ENCODE measurements around the gene ZNF764. TPM values are rescaled to one million over a fixed set of nuclear protein-coding genes. Genes with fewer than 3 reads are reported as not detected.

The ZNF764 gene
- total RNA-seq, 1 experiment from 2014 or later, result 16.5 TPM

DNA sequence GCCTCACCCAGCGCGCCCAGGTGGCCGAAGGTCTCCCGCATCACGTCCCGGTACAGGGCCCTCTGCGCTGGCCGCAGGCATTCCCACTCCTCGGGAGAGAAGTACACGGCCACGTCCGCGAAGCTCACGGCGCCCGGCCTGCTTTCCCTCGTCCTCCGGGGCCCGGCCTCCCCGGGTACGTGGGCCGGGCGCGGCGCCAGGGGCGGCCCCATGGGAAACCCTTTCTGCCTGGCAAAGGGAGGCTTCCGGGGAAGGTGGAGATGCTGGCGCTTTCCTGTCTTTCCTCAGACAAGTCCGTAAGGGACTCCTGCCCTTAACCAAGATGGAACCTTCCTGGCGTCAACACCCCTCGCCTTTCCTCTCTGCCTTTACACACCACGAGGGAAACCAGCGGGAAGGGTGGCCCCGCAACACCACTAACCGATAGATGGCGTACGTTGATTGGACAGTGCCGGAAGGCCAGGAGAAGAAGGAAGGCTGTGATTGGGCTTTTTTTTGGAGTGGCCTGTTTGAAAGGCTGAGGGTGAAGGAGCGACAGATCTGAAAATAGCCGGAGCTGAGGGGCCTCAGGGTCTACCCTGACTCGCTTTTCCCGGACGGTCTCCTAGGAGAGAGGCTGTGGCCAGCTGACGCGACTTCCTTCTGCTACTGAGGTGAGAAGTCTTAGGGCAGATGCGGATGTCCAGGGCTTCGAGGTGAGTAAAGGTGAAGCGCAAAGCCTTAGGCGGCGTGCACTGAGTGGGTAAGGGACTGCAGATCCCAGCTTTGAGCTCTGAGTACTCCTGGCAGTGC is 27.4 kb upstream of the ZNF764 start, which contains the start of gene ZNF785:
TSS of gene ZNF785 (minus strand) at position 298 of the 792 bp plus-strand sequence. CDS start at position 212, 86 bp downstream.
- H3K36me3 Mint-ChIP-seq (ENCODE audit: insufficient read depth, unreplicated experiment), result peaks cover 68% of the 10 kb centered on the region

GRCh38 chr16:30585022-30585399 is 26.8 kb upstream of the ZNF764 start:
- DNase-seq, result no peak
- no peaks in the 10 kb centered on the region for H3K27me3 Mint-ChIP-seq (ENCODE audit: unreplicated experiment)
- peak overlapping the region; percentile 91 for H3K27ac Mint-ChIP-seq (ENCODE audit: unreplicated experiment)
- H3K9me3 Mint-ChIP-seq (ENCODE audit: low read depth, unreplicated experiment), result no peaks in the 10 kb centered on the region
- intact Hi-C loops (cut with micrococcal nuclease; ENCODE audit: unreplicated experiment), result loop anchor here (1.0 to 10.0 kb wide), 2 partner anchors 13 to 150 kb away; partner anchors contain the start of gene DCTPP1
- peak overlapping the region; percentile 86 for H3K4me3 Mint-ChIP-seq (ENCODE audit: low read depth, unreplicated experiment)
- peaks cover 73% of the 10 kb centered on the region for H3K36me3 Mint-ChIP-seq (ENCODE audit: insufficient read depth, unreplicated experiment)
- TF ChIP-seq CTCF (IDR thresholded peaks at IDR 0.05; ENCODE audit: unreplicated experiment), result no peak
- no peaks in the 10 kb centered on the region for H3K4me1 Mint-ChIP-seq (ENCODE audit: low read depth, unreplicated experiment)
- CTCF ChIA-PET, result interaction anchor here (0.7 to 2.2 kb wide), 4 partner anchors 13 to 155 kb away, joined by 3 to 7 read pairs (median 4); partner anchors contain the start of genes DCTPP1 and ZNF688
- BruUV-seq (replicated peaks), result TSS peak; percentile 37

More for the DNA sequence above, 27.4 kb upstream of the ZNF764 start, which contains the start of gene ZNF785:
- Mint-ChIP-seq H3K4me1 (ENCODE audit: low read depth, unreplicated experiment) (no peaks in the 10 kb centered on the region), H3K9me3 (ENCODE audit: low read depth, unreplicated experiment) (no peaks in the 10 kb centered on the region), H3K27ac (ENCODE audit: unreplicated experiment) (peak within 1 kb of the TSS; percentile 91), H3K27me3 (ENCODE audit: unreplicated experiment) (no peaks in the 10 kb centered on the region), H3K4me3 (ENCODE audit: low read depth, unreplicated experiment) (peak within 1 kb of the TSS; percentile 86)
- TF ChIP-seq CTCF (IDR thresholded peaks at IDR 0.05; ENCODE audit: unreplicated experiment), result peak; percentile 36
- TSS peak; percentile 67 for BruUV-seq (replicated peaks)
- CTCF ChIA-PET, result interaction anchor here (0.6 to 2.2 kb wide), 8 partner anchors 14 to 305 kb away, joined by 3 to 10 read pairs (median 4); partner anchors contain the start of genes DCTPP1 and ZNF688
- peak; percentile 98 for DNase-seq
- intact Hi-C loops (cut with micrococcal nuclease; ENCODE audit: unreplicated experiment), result loop anchor here (1.0 to 10.0 kb wide), 2 partner anchors 13 to 151 kb away; partner anchors contain the start of gene DCTPP1

DNA sequence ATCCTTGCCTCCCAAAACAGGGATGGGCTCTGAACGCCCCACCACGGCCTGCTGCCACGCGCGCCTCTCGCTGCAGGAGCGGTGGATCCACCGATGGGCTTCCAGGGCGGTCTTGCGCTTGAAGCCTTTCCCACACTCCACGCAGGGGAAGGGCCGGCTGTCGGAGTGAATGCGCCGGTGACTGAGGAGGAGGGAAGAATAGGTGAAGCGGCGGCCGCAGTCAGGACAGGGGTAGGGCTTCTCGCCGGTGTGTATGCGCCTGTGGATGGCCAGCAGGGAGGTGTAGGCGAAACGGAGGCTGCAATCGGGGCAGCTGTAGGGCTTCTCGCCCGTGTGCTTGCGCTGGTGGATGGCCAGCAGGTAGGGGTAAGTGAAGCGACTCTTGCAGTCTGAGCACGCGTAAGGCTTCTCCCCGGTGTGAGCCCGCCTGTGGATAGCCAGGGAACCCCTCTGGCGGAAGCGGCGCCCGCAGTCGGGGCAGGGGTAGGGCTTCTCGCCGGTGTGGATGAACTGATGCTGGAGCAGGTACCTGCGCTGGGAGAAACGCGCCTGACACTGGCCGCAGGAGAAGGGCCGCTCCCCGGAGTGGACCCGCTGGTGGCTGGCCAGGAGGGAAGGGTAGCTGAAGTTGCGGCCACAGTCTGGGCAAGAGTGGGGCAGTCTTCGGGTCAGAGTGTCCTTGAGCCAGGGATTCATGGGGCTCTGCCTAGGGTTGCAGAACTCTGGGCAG is 24.6 kb upstream of the ZNF764 start:
- DNase-seq, result no peak
- intact Hi-C loops (cut with micrococcal nuclease; ENCODE audit: unreplicated experiment), result loop anchor here (10.0 kb wide), 1 partner anchor 148 kb away; the partner anchor contains the start of gene DCTPP1
- Mint-ChIP-seq H3K27ac (ENCODE audit: unreplicated experiment) (no peak overlapping the region), H3K4me3 (ENCODE audit: low read depth, unreplicated experiment) (no peak overlapping the region), H3K9me3 (ENCODE audit: low read depth, unreplicated experiment) (no peaks in the 10 kb centered on the region), H3K36me3 (ENCODE audit: insufficient read depth, unreplicated experiment) (peaks cover 73% of the 10 kb centered on the region), H3K4me1 (ENCODE audit: low read depth, unreplicated experiment) (no peaks in the 10 kb centered on the region), H3K27me3 (ENCODE audit: unreplicated experiment) (no peaks in the 10 kb centered on the region)
- CTCF ChIA-PET, result no interaction called here
- no TSS peak for BruUV-seq (replicated peaks)
- TF ChIP-seq CTCF (IDR thresholded peaks at IDR 0.05; ENCODE audit: unreplicated experiment), result no peak

GRCh38 chr16:30581457-30581856 is 23.3 kb upstream of the ZNF764 start:
- no peak for TF ChIP-seq CTCF (IDR thresholded peaks at IDR 0.05; ENCODE audit: unreplicated experiment)
- no peak overlapping the region for H3K27ac Mint-ChIP-seq (ENCODE audit: unreplicated experiment)
- BruUV-seq (replicated peaks), result no TSS peak
- H3K4me3 Mint-ChIP-seq (ENCODE audit: low read depth, unreplicated experiment), result no peak overlapping the region
- no peaks in the 10 kb centered on the region for H3K9me3 Mint-ChIP-seq (ENCODE audit: low read depth, unreplicated experiment)
- H3K4me1 Mint-ChIP-seq (ENCODE audit: low read depth, unreplicated experiment), result no peaks in the 10 kb centered on the region
- CTCF ChIA-PET, result interaction anchor here (0.6 kb wide), 1 partner anchor 159 kb away, joined by 5 read pairs; a partner anchor contains a TSS
- no peaks in the 10 kb centered on the region for H3K27me3 Mint-ChIP-seq (ENCODE audit: unreplicated experiment)
- DNase-seq, result no peak
- peaks cover 63% of the 10 kb centered on the region for H3K36me3 Mint-ChIP-seq (ENCODE audit: insufficient read depth, unreplicated experiment)
- intact Hi-C loops (cut with micrococcal nuclease; ENCODE audit: unreplicated experiment), result loop anchor here (10.0 kb wide), 1 partner anchor 147 kb away; the partner anchor contains the start of gene DCTPP1

Data from Calu3 (cell line).